Left kidney (tissue), 2 donors: ENCODE measurements around the gene PF4V1. TPM values are rescaled to one million over a fixed set of nuclear protein-coding genes. Genes with fewer than 3 reads are reported as not detected.
"Not testable (repeated sequence)": the region's sequence is repeated elsewhere in the genome, so short reads cannot be mapped to it uniquely, and the experiment has no call there.

Experiments used
- DNase-seq: peaks from one replicate; pipeline ENCODE4 v3.0.0-alpha.2; 2013
- polyA plus RNA-seq: library from polyadenylated mRNA; unstranded; fragments of 120-200 nt; gene quantifications from one replicate; pipeline ENCODE4 v1.2.1, GENCODE V29; 2013; ENCODE audit not compliant: insufficient read length

The PF4V1 gene
- polyA plus RNA-seq, 1 donor, result not detected

DNA sequence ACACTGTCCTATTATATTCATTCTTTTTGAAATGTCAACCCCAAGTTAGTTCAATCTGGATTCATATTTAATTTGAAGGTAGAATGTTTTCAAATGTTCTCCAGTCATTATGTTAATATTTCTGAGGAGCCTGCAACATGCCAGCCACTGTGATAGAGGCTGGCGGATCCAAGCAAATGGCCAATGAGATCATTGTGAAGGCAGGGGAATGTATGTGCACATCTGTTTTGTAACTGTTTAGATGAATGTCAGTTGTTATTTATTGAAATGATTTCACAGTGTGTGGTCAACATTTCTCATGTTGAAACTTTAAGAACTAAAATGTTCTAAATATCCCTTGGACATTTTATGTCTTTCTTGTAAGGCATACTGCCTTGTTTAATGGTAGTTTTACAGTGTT is 17.7 kb downstream of the PF4V1 start:
- no peak for DNase-seq

DNA sequence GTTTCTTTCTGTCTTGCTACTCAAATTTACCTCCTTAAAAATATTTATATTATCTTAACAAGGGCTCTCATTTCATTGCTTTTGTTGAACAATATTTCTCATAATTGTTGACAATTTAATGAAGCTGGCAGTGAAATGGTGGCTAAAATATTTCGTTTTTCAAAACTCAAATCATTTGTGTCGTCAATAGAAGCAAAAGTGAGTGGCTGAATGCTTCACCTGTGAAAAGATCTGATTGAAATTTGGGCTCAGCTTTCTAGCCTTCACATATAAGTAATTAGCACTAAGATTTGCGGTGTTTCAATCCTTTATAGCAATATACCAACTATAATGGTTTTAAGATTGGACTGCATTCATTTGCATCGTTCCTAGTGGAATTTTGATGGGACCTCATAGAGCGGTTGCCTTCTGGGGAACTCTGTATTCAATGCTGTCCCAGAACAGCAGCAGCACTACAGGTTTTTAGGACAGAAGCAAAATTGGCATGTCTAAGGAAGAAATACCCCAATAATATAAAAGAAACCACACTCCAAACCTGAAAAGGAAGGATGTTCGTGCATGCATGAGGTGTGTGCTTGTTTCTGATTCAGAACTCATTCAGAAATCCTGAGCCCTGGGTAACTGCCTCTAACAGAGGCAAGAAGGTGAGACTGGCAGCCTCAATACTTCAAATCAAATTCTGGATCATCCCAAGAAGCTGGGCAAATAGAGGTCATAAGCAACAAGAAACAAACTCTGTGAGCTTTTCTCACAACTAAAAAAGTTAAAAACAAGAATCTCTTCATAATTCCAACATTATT is 18.6 kb downstream of the PF4V1 start:
- no peak for DNase-seq

DNA sequence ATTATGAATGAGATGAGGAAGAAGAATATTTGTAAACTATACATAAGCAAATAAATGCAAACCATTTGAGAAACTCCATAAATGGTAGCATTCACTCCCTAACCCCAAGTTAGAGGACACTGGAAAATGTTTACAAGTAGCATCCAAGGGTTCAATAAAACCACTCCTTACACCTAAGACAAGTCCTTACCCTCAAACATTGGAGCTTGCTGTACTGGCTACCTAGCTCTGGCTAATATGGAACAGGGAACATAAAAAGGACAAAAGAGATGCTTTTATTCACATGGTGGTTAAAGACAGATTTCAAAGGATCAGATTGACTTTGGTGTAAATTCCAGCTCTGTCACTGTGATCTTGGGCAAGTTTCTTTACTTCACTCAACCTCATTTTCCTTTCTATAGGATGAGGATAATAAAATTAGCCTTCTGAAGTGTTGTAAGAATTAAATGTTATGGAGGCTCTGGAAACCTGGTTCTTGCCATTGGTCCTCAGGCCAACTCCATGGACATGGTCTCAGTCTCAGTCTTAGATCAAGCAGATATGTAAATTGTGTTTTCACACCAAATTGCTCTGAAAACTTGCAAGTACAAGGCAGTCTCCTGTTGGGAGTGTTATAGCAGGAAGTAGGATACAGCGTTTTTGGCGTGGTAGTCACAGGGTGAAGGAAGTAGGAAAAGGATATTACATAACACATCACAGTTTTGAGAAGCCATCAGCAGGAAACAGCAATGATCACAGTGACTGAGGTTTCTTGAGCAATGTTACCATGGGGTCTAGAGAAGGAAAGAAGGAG is 19.4 kb downstream of the PF4V1 start:
- no peak for DNase-seq

- DNase-seq, result no peak
Measured at GRCh38 chr4:73874386-73874785, 21.3 kb downstream of the PF4V1 start.

- no peak for DNase-seq
Measured at GRCh38 chr4:73875401-73875800, 22.3 kb downstream of the PF4V1 start.

- no peak for DNase-seq
Measured at GRCh38 chr4:73883306-73883705, 30.2 kb downstream of the PF4V1 start.

GRCh38 chr4:73885574-73886267 is 32.6 kb downstream of the PF4V1 start:
- no peak for DNase-seq

GRCh38 chr4:73891326-73891725 is 38.2 kb downstream of the PF4V1 start:
- DNase-seq, result no peak

DNA sequence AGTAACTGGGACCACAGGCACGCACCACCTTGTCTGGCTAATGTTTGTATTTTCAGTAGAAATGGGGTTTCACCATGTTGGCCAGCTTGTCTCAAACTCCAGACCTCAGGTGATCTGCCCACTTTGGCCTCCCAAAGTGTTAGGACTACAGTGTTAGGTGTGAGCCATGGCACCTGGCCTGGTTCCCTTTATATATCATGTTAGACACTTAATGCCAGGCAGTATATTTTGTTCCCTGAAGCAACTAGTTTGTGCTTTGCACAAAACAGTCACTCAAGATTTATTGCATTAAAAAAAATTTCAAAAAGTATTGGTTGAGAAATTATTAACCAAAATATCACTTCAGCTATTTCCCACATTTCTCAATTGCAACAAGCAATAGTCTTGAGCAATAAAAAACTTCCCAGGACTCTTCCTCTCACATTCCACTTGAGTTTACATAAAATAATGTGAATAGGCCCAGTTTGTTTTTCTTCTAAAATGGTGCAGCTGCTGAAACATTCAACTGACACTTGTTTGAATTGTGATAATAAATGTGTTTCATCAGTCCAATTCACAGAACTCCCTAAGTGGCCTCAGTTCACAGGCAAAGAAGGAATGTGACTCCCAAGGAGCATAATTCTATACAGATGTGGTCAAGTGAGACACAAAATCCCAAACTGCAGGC is 38.8 kb downstream of the PF4V1 start:
- DNase-seq, result no peak

DNA sequence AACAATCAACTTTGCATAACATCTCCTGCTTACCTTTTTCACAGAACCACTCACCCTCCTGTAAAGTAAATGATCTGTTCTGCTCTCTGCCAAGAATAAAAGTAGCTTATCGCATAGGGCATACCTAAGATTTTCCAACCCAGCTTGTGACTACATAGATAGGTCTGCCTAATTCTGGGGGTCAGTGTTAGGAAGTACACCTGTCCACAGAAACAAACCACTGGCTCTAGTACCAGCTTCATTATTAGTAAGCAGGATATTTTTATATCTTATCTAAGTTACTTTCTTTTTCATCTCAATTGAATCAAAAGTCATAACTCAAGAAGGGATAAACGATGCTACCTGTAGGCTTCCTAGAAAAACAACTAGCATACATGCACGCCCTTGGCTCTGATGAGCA is 39.9 kb downstream of the PF4V1 start:
- DNase-seq, result no peak

DNA sequence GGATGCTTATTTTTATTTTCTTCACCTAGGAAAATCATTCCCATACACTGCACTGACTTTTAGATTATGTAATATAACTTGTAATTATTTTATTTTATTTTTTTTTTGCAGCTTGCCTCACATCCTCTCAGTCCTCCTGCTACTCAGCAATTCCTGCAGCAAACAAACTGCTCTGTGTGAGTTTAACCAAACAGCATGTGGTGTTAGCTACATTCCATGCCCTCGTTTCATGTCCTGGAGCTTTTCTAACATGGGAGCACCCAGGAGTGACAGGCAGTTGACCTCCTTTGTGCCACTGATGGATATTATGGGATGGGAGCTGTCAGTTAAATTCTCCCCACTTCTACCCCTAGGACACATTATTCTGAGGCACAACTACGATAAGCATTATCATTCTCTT is 40.9 kb downstream of the PF4V1 start:
- no peak for DNase-seq

GRCh38 chr4:73895201-73896175 is 42.4 kb downstream of the PF4V1 start:
- DNase-seq, result no peak

GRCh38 chr4:73896416-73896815 is 43.3 kb downstream of the PF4V1 start:
- DNase-seq, result no peak

DNA sequence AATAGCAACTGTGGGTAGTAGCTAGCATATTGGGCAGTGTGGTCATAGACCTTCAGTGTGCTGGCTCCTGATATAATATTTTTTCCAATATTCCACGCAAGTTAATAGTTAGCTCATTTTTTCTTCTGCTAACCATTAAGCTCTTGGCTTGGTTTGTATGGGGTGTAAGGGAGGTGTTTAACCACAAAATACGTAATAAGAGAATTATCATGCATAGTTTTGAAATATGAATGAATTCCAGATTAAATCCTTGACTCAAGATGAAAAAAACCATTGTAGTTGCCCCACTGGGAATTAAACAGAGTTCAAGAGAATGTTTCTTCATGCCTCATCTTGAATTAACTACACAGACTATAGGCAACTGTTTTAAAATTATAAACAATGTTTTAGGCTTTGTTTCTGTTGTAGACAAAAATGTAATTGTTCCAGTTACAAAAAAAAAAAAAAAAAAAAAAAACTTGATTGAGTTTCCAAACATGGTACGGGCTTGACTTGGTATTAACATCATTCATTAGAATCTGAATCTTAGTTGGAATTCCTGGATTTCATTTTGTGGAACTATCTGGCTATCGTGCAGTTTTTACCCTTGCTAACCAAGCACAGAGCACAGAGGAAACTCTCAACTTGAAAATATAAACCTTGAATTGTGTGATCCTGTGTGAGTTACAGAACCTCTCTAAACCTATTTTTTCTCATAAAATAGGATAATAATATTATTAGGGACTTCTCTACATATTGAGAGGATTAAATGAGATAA is 44.5 kb downstream of the PF4V1 start:
- no peak for DNase-seq

DNA sequence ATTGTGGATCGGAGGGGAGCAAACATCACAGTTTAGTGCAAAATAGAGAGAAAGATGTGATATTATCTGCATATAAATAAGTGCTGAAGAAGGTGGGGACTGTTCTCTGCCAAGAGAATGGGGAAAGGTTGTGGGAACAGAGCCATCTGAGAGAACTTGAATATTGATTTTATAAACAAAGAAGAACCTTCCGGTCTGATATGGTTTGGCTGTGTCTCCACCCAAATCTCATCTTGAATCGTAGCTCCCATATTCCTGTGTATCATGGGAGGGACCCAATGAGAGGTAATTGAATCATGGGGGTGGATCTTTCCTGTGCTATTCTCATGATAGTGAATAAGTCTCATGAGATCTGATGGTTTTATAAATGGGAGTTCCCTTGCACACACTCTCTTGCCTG is 46.2 kb downstream of the PF4V1 start:
- not testable (repeated sequence) for DNase-seq

- DNase-seq, result no peak
Measured at GRCh38 chr4:73901031-73901430, 47.9 kb downstream of the PF4V1 start.

GRCh38 chr4:73902038-73902637 is 49.0 kb downstream of the PF4V1 start:
- DNase-seq, result no peak

DNA sequence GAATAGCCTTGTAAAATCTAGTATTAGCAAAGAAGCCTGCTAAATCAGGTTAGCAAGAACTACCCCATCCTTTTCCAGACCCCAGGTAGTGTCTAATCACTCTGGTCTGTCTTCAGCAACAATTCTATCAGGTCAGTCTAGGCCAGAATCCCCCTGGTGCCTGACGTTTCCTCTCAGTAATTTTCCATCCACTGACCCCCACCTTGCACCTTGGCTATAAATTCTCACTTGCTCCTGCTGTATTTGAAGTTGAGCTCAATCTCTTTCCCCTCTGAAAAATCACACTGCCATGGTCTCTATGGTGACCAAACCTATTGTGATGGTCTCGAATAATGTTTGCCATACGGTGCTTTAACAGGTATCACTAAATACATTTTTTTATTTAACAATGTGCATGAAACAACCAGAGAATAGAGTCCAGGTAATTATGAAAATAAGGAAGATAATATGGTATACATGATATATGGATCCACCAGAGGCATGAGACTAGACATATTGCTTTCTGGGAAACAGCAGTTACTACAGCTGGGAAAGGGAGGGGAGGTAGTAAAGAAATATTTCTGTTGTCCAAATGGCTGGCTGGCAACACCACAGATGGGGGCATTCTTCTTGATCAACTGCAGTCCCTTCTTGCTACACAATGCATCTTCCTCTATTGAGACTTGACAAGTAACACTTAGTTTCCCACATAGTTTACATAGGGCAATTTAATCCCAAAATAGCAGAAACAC is 49.9 kb downstream of the PF4V1 start:
- DNase-seq, result no peak
